Nucleus accumbens (tissue), 56 donors: ENCODE measurements around the gene ESF1.
"Not testable (repeated sequence)": the region's sequence is repeated elsewhere in the genome, so short reads cannot be mapped to it uniquely, and the experiment has no call there.

Source experiments
- DNase-seq, 56 donors: peaks; one replicate each; lab custom pipeline; 2025; lab: John Stamatoyannopoulos, UW

ESF1 gene

GRCh38 chr20:13739731-13740649 lies 44.7 kb downstream of the ESF1 start:
- no peak for DNase-seq

DNA sequence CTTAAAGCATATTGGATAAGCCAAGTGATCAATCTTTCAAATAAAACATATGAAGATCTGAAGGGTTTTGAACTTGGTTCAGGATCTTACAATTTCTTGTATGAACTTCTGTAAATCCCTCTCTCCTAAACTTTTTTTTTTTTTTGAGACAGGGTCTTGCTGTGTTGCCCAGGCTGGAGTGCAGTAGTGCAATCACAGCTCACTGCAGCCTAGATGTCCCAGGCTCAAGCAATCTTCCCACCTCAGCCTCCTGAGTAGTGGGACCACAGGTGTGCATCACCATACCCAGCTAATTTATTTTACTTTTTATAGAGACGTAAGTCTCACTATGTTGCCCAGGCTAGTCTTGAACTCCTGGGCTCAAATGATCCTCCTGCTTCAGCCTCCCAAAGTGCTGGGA lies 46.5 kb downstream of the ESF1 start:
- not testable (repeated sequence) for DNase-seq

DNA sequence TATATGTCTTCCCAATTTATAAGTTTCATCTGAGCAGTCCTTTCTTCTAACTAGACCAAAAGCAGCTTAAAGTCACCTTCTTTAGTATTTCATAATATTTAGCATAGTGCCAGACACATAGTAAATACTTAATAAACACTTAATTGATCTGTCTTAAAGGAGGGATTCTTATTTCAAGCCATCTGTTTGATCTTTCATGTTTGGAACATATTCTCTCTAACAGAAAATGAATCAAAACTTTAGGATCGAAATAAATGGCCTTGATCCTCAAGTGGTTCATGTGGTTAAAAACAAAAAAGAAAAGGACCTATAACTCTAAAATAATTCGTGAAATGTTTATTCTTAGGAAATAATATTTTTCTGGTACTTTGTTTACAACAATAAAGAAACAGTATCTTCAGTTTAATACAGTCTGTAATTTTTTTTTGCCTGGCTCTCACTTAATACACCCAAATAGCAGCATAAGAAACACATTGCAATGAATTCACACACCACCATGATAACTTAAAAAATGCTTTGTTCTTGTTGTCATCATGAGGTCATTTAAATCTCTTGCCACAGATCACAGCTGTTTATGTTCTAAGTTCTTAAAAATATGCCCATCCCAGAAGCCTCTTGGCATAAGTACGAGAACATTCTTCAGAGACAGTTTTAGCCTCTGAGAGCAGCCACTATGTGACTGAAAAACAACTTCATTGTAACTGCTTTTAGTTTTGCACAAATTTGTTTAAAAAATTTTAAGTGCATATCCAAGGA lies 48.1 kb downstream of the ESF1 start:
- DNase-seq: no peak

GRCh38 chr20:13735826-13736225 lies 48.9 kb downstream of the ESF1 start:
- DNase-seq: no peak

DNA sequence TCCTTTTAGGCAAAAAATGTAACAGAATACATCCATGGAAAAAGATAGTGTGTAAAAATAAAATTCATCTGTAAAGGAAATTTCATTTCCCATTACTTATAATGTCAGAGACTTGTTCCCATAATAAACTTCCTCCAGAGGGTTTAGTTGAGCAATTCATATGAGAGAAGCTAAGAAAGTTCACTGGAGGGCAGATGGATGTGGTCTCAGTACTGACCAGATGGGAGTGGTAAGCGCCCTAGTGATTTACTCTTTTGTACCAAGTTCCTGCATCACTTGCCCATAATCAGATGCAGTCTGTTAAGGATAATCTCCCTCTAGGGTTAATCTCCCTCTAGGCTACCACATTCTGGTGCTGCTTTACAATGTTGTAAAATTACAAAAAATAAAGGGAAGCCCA lies 61.7 kb downstream of the ESF1 start:
- DNase-seq: no peak

- no peak for DNase-seq
These were observed 66.5 kb downstream of the ESF1 start for GRCh38 chr20:13718171-13718570.

- no peak for DNase-seq
These were observed 67.1 kb downstream of the ESF1 start for GRCh38 chr20:13717631-13718044.

- DNase-seq: no peak
These were observed 69.5 kb downstream of the ESF1 start for GRCh38 chr20:13715171-13715570.

DNA sequence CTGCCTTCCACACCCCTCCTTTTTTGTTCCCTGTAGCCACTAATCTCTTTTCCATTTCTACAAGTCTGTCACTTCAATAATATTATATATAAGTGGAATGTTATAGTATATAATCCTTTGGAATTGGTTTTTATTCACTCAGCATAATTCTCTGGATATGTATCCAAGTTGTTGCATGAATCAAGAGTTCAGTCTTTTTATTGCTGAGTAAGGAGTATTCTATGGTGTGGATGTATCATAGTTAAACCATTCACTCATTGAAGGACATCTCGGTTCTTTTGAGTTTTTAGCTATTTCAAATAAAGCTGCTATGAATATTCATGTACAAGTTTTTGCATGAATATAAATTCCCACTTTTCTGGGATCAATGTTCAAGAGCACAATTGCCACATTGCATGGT lies 76.5 kb downstream of the ESF1 start:
- no peak for DNase-seq

DNA sequence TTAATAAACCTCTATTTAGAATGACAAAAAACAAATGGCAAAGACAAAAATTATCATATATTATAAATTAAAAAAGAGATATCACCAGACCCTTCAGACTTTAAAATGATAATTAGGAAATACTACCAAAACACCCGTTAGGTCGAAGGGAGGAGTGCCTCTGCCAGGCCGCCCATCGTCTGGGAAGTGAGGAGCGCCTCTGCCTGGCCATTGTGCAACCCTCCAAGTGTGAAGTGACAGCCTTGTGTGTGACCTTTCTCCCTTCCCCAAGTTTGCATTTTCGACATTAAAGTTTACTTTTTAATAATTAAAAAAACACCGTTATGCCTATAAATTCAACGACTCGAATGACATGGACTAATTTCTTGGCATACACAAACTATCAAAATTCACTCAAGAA lies 81.5 kb downstream of the ESF1 start:
- DNase-seq: no peak

- DNase-seq: no peak
These were observed 83.2 kb downstream of the ESF1 start for GRCh38 chr20:13701486-13701885.

DNA sequence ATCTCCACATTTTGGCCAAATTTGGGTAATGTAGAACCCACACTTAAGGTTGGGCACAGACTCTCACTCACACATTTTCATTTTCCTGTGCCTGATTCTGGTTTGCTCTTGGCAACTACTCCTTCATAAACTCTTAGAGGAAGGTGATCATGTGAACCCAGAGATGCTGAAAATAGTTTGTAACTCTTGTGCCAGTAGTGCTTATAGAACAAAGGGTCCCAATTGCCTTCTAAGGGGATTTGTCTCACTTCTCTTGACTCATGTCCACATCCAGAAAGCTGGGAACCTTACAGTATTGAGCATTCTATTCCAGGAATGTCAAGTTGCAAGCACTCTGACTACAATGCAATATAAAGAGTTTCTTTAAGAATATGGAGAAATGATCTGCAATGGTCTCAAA lies 84.0 kb downstream of the ESF1 start:
- no peak for DNase-seq

DNA sequence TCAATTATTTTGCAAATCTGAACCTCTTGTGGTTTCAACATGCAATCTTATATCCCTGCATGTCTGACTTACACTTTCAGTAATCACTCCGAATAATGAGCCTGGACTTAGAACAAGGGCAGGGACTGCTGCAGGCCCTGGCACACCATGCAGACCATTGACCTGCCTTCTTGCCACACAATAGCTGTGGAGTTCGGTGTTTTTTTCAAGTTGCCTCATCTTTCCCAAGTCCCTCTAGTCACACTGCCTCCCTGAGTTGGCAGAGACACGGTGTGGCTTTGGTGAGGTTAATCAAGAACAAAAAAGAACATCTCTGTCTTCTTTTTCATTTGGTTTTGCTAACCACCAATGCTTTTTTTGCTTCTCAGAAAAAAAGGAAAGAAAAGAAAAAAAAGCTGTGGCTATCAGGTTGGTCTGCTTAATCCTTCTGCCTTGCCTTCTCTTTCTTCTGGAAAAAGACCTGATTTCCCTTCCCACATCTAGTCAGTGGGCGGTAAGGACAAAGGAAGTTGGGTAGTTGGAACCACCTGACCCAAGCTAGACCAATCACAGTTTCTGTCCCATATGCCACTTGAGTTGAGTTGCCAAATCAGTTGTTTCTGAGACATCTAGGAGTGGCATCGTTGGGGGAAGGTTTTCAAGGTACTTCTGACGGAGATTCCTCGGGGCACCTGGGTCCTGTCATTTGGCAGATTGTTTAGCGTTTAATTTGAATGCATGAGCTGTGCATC lies 90.1 kb downstream of the ESF1 start:
- DNase-seq: no peak

- DNase-seq: no peak
These were observed 91.7 kb downstream of the ESF1 start for GRCh38 chr20:13692802-13693736.

GRCh38 chr20:13690943-13691342 lies 93.8 kb downstream of the ESF1 start:
- DNase-seq: no peak

DNA sequence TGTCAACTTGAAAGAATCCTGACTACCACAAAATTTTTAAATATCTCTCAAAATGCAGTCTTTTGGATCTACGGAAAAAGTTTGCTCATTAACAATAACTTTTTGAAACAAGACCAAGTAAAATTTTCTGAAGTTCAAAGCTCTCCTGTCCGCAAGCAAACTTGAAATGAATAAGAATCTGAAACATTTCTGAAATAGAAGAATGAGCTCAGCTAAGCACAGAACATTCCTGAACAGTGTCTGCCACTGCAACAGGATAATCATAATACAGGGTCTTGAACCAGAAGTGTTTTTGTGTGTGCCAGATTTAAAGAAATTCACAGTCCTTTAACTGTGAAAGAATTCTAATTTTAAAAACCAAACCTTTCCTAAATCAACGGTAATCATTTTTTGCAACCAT lies 96.9 kb downstream of the ESF1 start:
- DNase-seq: no peak

DNA sequence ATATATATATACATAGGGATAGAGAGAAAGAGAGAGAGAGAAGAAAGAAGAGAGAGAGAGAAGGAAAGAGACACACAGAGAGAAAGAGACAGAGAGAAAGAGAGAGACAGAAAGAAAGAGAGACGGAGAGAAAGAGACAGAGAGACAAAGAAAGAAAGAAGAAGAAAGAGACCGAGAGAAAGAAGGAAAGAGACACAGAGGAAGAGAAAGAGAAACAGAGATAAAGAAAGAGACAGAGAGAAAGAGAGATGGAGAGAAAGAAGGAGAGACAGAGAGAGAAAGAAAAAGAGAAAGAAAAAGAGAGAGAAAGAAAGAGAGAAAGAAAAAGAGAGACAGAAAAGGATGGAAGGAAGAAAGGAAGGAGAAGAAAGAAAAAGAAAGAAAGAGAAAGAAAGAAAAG lies 99.1 kb downstream of the ESF1 start:
- DNase-seq: no peak

- DNase-seq: no peak
These were observed 100.0 kb downstream of the ESF1 start for GRCh38 chr20:13684566-13685222.

GRCh38 chr20:13683833-13684232 lies 100.9 kb downstream of the ESF1 start:
- DNase-seq: no peak
